Kidney (tissue), 14 donors: ENCODE measurements around the gene NUDT13. TPM values are rescaled to one million over a fixed set of nuclear protein-coding genes. Genes with fewer than 3 reads are reported as not detected.

Experiments used
- DNase-seq, 5 donors: peaks; one replicate each; pipeline ENCODE4 v3.0.0-alpha.2; 2013 to 2020
- FAIRE-seq: peaks from 2 replicates; lab custom pipeline; 2012; peaks lifted over from hg19 to GRCh38; lab: Jason Lieb, UNC
- H3K27ac ChIP-seq, 2 donors: one replicate each; pipeline ENCODE4 v1.7.0; 2013; ENCODE audit warnings: low read depth in 2 of 2, low read length in 2 of 2, inconsistent platforms in 1 of 2
- H3K27me3 ChIP-seq: one replicate; pipeline ENCODE4 v1.7.1; 2013; ENCODE audit warnings: low read length, inconsistent platforms; ENCODE audit not compliant: control insufficient read depth, insufficient read depth
- H3K36me3 ChIP-seq, 3 donors: one replicate each; pipeline versions ENCODE4 v1.7.0 to v1.7.1; 2013; ENCODE audit warnings: low read length in 3 of 3, control low read depth in 1 of 3, inconsistent platforms in 1 of 3; ENCODE audit not compliant: insufficient read depth in 3 of 3, control insufficient read depth in 2 of 3
- H3K4me1 ChIP-seq, 3 donors: one replicate each; pipeline versions ENCODE4 v1.7.0 to v1.7.1; 2013; ENCODE audit warnings: low read length in 3 of 3, inconsistent platforms in 1 of 3, low read depth in 1 of 3; ENCODE audit not compliant: control insufficient read depth in 2 of 3, insufficient read depth in 2 of 3
- H3K4me3 ChIP-seq, 3 donors: one replicate each; pipeline versions ENCODE4 v1.7.0 to v1.8.1; 2013; ENCODE audit warnings: low read length in 3 of 3, control low read depth in 1 of 3, inconsistent platforms in 1 of 3
- H3K9ac ChIP-seq, 3 donors: one replicate each; pipeline versions ENCODE4 v1.7.0 to v1.7.1; 2013; ENCODE audit warnings: low read length in 3 of 3, control low read depth in 1 of 3, inconsistent platforms in 1 of 3
- H3K9me3 ChIP-seq, 3 donors: one replicate each; pipeline versions ENCODE4 v1.7.0 to v1.7.1; 2013; ENCODE audit warnings: low read length in 3 of 3, control low read depth in 1 of 3, inconsistent platforms in 1 of 3; ENCODE audit not compliant: control insufficient read depth in 2 of 3, insufficient read depth in 1 of 3
- intact Hi-C: fragments of 100-400 bp; cut with DNase I; formaldehyde crosslinking; loops from one replicate; pipeline ENCODE4 v1.11.1; 2022
- polyA plus RNA-seq: library from polyadenylated mRNA; stranded (reverse); fragments of 350-450 nt; fragmentation: Illumina TruSeq; extraction: RNeasy Lipid Tissue Mini Kit (QIAGEN cat#74804); gene quantifications from one replicate; pipeline ENCODE4 v1.2.3, GENCODE V29; 2014; ENCODE audit warnings: low read depth, low replicate concordance; ENCODE audit not compliant: insufficient read depth
- total RNA-seq: library from RNA; stranded (reverse); fragmentation: NEBNext Ultra II Directional; extraction: Animal tissue kit (Norgen Biotek cat#: 25700); gene quantifications from one replicate; pipeline ENCODE4 v1.2.1, GENCODE V29; 2021
- TF ChIP-seq, protein P1 (sequence below): IDR thresholded peaks from 3 replicates; pipeline ENCODE4 v1.5.1; 2012; ENCODE audit warnings: mild to moderate bottlenecking, moderate library complexity, borderline replicate concordance; ENCODE audit not compliant: insufficient read depth; ENCODE audit errors: extremely low read depth
- donor health status: control.
- donor health status: control.
- donor health status: control.
- donor health status: control.
- donor health status: control.
- donor health status: DM: yes; HTN: yes; CAD: no.
- donor health status: Normal renal cell carcinoma (clear cell type).

NUDT13 gene
- total and polyA plus RNA-seq, 2 donors from 2014 or later: 3.3 to 3.7 TPM

DNA sequence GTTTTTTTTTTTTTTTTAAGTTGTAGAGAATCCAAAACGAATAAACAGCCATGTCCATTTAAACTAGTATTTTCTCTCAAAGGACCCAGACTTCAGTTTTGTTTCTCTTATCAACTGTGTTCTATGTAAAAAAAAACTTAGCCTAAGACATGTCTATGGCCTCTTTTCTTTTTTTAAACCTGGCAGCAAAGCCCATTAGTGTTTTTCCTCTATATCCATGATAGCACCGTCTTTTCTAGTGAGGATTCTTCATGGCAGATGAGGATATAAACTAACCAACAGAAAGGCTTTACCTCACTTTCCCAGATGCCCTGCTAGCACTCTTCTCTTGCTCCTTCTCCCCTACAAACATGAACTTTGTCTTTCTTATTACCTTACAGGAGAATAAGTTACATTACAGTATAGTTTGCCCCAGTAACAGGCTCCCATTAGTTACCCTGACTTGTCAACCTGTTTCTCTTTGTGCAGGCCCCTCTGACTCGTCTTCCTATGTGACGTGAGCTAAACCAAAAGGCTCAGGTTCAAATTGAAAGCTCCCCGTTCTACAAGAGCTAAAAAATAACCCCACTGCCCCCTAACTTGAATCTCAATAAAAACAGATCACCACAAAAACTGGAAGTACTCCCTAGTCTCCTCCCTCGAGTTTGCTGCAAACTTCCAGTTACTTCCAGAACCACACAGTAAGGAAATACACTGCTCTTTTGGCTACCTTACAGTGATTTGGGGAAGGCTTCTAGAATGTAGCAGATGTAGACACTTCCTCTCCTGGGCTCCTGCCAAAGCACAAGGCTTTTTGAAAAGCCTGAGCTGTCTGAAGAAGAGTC lies 33.7 kb upstream of the NUDT13 start:
- Histone ChIP-seq H3K36me3 (peaks cover 0 to 12% (median 2%) of the 10 kb centered on the region in 3 donors), H3K4me3 (peak overlapping the region; percentile 3 to 20 (median 9)), H3K9ac (peak overlapping the region in 2 of 3 donors; percentile 3 to 67), H3K27ac (peak overlapping the region; percentile 63 to 98), H3K27me3 (no peaks in the 10 kb centered on the region), H3K4me1 (peaks cover 0 to 6% (median 4%) of the 10 kb centered on the region in 3 donors), H3K9me3 (no peaks in the 10 kb centered on the region)
- intact Hi-C loops: no loop called here
- DNase-seq (peak in 1 of 5 donors; percentile 87), FAIRE-seq (peak; percentile 66)
- TF ChIP-seq, protein P1, sequence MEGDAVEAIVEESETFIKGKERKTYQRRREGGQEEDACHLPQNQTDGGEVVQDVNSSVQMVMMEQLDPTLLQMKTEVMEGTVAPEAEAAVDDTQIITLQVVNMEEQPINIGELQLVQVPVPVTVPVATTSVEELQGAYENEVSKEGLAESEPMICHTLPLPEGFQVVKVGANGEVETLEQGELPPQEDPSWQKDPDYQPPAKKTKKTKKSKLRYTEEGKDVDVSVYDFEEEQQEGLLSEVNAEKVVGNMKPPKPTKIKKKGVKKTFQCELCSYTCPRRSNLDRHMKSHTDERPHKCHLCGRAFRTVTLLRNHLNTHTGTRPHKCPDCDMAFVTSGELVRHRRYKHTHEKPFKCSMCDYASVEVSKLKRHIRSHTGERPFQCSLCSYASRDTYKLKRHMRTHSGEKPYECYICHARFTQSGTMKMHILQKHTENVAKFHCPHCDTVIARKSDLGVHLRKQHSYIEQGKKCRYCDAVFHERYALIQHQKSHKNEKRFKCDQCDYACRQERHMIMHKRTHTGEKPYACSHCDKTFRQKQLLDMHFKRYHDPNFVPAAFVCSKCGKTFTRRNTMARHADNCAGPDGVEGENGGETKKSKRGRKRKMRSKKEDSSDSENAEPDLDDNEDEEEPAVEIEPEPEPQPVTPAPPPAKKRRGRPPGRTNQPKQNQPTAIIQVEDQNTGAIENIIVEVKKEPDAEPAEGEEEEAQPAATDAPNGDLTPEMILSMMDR: no peak

DNA sequence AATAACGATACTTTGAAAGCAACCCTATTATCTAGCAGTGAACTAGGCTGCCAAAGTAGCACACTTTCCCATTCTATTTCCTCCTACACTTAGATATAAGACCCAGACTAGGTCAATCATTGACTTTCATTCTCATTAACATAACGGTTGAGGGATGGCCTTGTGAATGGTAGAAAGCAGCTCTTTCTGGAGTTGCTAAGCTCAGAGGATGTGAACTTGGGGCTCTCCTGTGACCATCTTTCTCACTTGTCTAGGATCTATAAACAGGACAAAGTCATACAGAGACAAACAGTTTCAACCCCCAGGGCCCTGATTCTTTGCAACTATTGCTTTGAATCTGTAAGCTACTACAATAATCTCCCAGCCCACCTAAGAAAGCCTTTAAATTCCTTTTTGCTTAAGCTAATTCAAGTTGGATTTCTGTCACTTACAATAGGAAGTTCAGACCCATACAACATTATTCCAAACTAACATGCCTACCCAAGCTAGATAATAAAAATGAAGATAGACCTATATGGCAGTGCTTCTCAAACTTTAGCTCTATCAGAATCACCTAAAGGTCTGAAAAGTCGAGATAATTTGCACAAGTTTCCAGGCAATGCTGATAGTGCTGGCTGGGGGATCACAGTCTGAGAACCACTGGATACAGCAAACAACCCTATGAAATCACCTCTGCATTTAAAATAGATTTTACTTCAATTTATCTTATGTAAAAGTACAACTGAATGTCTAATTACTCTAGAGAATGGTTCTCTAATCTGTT lies 30.3 kb upstream of the NUDT13 start:
- Histone ChIP-seq H3K4me3 (no peak overlapping the region), H3K9me3 (no peaks in the 10 kb centered on the region), H3K4me1 (peaks cover 0 to 24% (median 4%) of the 10 kb centered on the region in 3 donors), H3K27me3 (no peaks in the 10 kb centered on the region), H3K27ac (no peak overlapping the region), H3K36me3 (no peaks in the 10 kb centered on the region), H3K9ac (no peak overlapping the region)
- FAIRE-seq (no peak), DNase-seq (peak in 2 of 5 donors; percentile 43 to 46)
- TF ChIP-seq, protein P1: no peak
- intact Hi-C loops: no loop called here

DNA sequence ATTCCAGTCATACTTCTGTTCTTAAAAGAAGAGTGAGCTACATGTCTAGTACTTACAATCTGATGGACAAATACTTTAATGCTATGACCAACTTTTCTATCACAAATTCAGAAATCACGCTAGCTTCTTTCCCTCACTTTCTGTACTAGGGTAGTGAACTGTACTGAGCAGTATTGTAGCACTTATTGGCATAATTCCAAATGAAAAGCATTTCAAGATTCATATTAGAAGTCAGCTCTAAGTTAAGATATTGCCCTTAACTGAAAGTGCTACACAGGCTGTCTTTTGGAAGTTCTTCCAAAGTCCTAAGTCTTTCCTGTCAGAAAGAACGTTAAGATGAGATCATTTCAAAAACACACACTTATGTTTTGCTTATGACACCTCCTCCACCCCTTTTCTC lies 27.0 kb upstream of the NUDT13 start:
- H3K9ac ChIP-seq: no peak overlapping the region
- H3K27ac ChIP-seq: no peak overlapping the region
- FAIRE-seq (no peak), DNase-seq (peak in 1 of 5 donors; percentile 10)
- no peak overlapping the region for H3K4me3 ChIP-seq
- no peaks in the 10 kb centered on the region for H3K27me3 ChIP-seq
- TF ChIP-seq, protein P1: no peak
- H3K9me3 ChIP-seq: no peaks in the 10 kb centered on the region
- intact Hi-C loops: no loop called here
- H3K36me3 ChIP-seq: no peaks in the 10 kb centered on the region
- H3K4me1 ChIP-seq: peaks cover 0 to 18% (median 0%) of the 10 kb centered on the region in 3 donors
